T-helper 22 cell (primary cell): ENCODE measurements around the gene LYSET.
"Not testable (repeated sequence)": the region's sequence is repeated elsewhere in the genome, so short reads cannot be mapped to it uniquely, and the experiment has no call there.

ENCODE experiments used
- DNase-seq: peaks from one replicate; pipeline ENCODE4 v3.0.0-alpha.2; 2020; ENCODE audit warnings: low read depth

Gene LYSET

DNA sequence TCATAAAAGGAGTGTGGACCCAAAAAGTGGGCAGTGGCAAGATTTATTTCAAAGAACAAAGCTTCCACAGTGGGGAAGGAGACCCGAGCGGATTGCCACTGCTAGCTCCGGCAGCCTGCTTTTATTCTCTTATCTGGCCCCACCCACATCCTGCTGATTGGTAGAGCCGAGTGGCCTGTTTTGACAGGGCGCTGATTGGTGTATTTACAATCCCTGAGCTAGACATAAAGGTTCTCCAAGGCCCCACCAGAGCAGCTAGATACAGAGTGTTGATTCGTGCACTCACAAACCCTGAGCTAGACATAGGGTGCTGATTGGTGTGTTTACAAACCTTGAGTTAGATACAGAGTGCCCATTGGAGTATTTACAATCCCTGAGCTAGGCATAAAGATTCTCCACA is 15.5 kb upstream of the LYSET start:
- DNase-seq, result not testable (repeated sequence)

- DNase-seq, result not testable (repeated sequence)
Measured at GRCh38 chr14:93170141-93170540, 15.0 kb upstream of the LYSET start.

DNA sequence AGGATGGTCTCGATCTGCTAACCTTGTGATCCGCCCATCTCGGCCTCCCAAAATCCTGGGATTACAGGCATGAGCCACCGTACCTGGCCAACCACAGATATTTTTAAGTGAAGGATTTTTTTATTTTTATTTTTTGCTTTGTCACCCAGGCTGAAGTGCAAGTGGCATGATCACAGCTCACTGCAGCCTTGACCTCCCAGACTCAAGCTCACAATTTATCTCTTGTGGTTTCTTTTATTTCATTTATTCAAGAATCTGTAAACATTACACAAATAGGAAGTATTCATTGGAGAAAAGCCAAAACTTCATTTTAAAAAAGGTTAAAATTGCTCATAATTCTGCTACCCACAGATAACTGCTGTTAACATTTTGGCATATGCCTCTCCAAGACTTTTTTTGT is 13.7 kb upstream of the LYSET start:
- DNase-seq, result no peak

GRCh38 chr14:93173943-93174395 is 11.1 kb upstream of the LYSET start:
- no peak for DNase-seq

DNA sequence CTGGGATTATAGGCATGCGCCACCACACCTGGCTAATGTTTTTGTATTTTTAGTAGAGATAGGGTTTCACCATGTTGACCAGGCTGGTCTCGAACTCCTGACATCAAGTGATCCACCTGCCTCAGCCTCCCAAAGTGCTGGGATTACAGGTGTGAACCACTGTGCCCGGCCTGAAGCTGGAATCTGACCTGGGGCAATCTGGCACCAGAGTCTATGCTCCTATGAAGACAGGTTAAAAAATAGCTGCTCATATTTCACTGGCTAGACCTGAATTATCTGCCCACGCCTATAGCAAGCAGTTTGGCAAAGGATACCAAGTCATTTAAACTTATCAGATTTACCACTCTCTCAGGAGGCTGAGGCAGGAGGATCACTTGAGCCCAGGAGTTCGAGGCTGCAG is 10.4 kb upstream of the LYSET start:
- DNase-seq, result not testable (repeated sequence)

GRCh38 chr14:93175492-93175891 is 9.6 kb upstream of the LYSET start:
- no peak for DNase-seq

DNA sequence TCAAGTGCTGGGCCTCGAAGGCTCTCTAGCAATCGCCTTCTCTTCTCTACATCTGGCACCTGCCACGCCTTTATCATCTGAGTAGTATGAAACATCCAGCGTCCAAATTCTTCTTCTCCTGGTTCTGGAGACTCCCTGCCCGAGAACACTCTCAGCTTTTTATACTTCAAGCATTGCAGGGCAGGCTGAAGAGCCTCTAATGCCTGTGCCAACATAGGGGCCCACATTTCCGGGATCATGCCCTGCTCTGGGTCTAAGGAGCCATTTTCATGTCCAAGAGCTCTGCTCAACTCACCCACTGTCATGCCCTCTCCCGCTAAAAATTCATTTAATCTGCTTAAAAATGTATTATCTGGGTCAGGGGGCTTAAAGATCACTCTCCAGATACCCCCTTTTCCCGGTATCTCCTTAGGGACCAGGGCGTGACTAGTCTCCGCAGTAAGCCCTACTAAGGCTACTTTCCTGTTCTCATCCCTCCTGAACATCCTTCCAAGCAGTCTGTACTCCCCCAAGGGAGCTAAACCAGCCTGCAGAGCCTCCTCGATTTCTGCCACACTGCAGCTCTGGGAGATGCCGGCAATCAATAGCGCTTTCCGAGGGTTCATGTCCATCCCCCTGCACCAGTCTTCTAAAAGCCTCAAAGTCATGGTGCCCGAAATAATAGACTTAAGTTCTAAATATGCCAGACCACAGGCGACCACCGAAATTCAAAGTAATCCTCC is 1.4 kb upstream of the LYSET start:
- DNase-seq, result no peak

DNA sequence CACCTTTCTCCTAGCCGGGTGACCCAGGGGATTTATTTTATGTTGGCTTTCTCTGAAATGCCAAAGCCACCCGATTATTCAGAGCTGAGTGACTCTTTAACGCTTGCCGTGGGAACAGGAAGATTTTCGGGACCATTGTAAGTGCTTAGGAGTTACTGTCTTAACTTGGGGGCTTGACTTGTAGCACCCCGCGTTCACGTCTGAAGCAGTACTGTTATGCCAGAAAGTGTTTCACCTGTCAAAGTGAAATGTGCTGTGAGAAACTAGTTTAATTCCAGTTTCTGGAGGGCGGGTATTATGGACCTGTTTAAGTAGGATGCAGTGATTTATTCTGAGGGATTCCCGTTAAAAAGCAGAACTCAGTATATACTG is 218 bp downstream of the LYSET start:
- DNase-seq, result no peak

DNA sequence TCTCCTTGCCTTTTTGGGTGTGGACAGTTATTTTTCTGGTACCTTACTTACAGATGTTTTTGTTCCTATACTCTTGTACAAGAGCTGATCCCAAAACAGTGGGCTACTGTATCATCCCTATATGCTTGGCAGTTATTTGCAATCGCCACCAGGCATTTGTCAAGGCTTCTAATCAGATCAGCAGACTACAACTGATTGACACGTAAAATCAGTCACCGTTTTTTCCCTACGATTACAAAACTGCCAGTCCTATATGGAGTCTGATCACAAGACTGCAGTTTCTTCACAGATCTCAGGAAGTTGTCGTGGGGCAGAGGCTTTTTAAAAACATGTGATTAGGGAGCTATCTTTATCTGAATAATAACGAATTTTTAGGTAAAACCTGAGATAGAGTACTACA is 1.3 kb downstream of the LYSET start:
- DNase-seq, result no peak

DNA sequence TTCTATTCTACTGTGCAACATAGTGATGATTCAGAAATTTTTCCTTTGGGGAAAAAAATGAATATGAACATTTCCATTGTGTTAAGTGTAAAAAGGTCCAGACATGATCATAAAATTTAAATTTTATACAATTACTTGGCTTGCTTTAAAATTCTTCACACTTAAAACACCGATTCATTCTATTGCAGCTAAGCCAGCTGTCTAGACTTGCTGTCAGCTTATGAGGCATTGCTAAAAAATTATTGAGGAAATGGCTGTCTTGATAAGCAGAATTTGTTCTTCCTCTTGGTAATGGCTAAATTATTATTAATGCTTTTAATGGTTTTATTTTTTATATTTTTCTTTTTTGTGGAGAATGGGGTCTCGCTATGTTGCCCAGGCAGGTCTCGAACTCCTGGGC is 1.8 kb downstream of the LYSET start:
- DNase-seq, result no peak

- DNase-seq, result no peak
Measured at GRCh38 chr14:93195316-93195999, 10.3 kb downstream of the LYSET start.

DNA sequence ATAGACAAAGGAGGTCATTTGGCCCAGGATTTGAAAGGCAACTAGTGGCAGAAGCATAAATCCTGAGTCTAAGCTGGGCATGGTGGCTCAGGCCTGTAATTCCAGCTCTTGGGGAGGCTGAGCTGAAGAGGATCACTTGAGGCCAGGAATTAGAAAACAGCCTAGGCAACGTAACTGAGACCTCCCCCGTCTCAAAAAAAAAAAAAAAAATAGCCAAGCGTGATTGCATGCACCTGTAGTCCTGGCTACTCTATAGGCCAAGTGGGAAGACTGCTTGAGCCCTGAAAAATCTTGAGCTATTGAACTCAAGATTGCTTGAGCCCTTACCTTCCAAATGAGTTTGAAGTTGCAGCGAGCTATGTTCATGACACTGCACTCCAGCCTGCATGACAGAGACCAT is 13.9 kb downstream of the LYSET start:
- no peak for DNase-seq

GRCh38 chr14:93200553-93200952 is 15.4 kb downstream of the LYSET start:
- DNase-seq, result no peak

DNA sequence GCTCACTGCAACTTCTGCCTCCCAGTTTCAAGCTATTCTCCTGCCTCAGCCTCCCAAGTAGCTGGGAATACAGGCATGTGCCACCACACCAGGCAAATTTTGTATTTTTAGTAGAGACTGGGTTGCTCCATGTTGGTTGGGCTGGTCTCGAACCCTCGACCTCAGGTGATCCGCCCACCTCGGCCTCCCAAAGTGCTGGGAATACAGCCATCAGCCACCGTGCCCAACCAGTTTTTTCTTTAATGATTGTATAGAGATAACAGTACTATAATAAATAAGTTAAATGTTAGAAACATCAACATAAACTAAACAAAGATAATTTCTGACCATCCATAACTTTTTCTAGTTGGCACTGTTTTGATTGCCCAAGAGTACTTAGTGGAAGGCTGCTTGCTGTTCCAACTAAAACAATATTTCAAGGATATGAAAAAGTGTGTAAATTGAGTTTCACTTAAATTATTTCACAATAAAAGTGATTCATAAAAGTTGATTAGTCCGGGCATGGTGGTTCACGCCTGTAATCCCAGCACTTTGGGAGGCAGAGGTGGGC is 16.1 kb downstream of the LYSET start:
- DNase-seq, result no peak

DNA sequence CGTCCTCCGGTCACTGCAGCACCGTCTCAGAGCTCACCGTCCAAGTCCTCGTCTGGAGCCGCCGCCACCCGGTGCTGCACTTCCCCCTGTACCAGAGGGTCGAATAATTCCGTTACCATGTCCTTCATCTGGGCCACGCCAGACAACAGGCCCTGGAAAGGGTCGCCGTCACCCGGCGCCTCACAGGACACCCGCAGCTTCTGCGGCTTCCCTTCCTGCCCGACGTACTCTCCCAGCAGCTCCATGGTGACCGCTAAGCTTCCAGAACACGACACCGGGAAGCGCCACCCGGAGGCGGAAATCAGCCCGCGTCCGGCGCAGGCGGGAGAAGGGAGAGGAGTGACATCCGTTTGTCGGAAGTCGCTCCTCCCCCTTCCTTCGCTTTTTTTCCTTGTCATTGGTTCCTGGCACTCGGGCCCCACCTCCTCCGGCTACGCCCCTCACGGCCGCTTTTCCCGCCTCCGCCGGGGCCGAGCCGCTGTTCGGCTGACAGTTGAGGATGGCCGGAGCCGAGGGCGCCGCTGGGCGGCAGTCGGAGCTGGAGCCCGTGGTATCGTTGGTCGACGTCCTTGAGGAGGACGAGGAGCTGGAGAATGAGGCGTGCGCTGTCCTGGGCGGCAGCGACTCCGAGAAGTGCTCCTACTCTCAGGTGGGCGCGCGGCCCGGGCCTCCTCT is 21.8 kb downstream of the LYSET start, which contains the start of the genes GON7 and UBR7:
Gene GON7, minus strand, starts transcription at position 273 of the 675 bp plus-strand sequence. Its CDS starts 28 bp downstream, at position 245.
Gene UBR7, plus strand, starts transcription at position 464 of the 675 bp plus-strand sequence. Its CDS starts 36 bp downstream, at position 500.
- peak; percentile 85 for DNase-seq

- no peak for DNase-seq
Measured at GRCh38 chr14:93207468-93208308, 22.6 kb downstream of the LYSET start.

- no peak for DNase-seq
Measured at GRCh38 chr14:93212432-93212831, 27.3 kb downstream of the LYSET start.

DNA sequence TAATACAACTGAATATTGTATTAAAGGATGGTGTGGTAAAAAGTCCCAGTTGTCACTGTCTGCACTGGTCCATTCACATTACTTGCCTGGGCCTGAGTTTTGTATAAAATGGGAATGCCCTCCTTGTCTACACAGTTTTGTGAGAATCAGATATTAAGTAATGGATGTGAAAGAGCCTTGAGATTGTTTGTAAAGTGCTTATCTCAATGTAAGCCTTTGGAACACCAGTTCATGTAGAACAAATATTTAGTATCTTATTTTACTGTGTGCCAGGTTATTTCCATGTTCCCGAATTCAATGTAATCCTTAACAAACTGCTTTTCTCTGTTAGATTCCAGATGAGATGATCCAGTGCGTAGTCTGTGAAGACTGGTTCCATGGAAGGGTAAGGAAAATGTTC is 29.5 kb downstream of the LYSET start:
- DNase-seq, result no peak

GRCh38 chr14:93219103-93219726 is 34.1 kb downstream of the LYSET start:
- peak; percentile 16 for DNase-seq

DNA sequence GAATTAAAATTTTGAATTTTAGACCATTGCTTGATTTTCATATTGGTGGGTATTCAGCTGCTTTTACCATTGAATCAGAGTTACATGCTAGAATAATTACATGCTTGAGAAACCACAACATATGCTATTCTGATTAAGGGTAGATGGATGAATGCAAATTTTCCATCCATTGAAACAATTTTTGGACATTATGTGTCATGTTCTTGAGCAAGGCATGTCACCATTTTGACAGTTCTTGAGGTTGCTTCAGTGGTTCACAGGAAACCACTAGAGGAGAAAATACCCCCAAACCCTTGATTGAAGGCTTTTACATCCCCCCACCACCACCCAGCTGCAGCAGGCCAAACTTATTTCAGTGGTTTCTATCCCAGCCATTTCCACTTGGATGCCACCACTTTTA is 35.4 kb downstream of the LYSET start:
- no peak for DNase-seq

DNA sequence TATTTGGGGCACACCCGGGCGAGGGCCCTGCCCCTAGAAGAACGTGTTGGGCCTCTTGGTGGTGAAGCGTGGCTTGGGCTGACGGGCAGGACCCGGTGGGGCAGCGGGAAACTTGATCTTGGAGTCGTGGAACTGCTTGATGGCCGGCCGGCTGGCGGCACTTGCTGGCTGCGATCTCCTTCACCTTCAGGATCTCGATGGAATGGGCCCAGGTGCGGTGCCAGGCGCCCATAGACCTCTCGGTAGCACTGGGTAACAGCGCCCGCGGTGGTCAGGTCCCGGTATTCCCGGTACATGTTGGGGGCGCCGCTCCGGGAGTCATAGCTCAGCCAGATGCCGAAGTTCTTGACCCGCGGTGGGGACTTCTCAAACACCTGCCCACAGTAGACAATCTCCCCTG is 38.4 kb downstream of the LYSET start:
- no peak for DNase-seq
